GM19025 (cell line): Measurements from ENCODE around the gene ERVH48-1.
"Not testable (repeated sequence)": the region's sequence is repeated elsewhere in the genome, so short reads cannot be mapped to it uniquely, and the experiment has no call there.

Experiments used
- ATAC-seq: cut with Tn5 transposase; IDR thresholded peaks from one replicate; pipeline ENCODE4 v1.9.1; 2021; ENCODE audit warnings: mild to moderate bottlenecking, low read depth, moderate library complexity; ENCODE audit not compliant: unreplicated experiment

ERVH48-1 gene

GRCh38 chr21:42911920-42912319 lies 13.5 kb downstream of the ERVH48-1 start:
- ATAC-seq = not testable (repeated sequence)

- not testable (repeated sequence) for ATAC-seq
Measured at GRCh38 chr21:42908484-42908883, 16.9 kb downstream of the ERVH48-1 start.

GRCh38 chr21:42906233-42906632 lies 19.2 kb downstream of the ERVH48-1 start:
- no peak for ATAC-seq

GRCh38 chr21:42905195-42905594 lies 20.2 kb downstream of the ERVH48-1 start:
- no peak for ATAC-seq

- ATAC-seq = no peak
Measured at GRCh38 chr21:42903817-42904216, 21.6 kb downstream of the ERVH48-1 start.

GRCh38 chr21:42900446-42900845 lies 25.0 kb downstream of the ERVH48-1 start:
- no peak for ATAC-seq

GRCh38 chr21:42892931-42893755 lies 32.3 kb downstream of the ERVH48-1 start, which contains the start of gene NDUFV3:
Gene NDUFV3, plus strand, starts transcription at chr21:42893309. Its CDS starts 25 bp downstream, at chr21:42893334.
- peak; percentile 91 for ATAC-seq

- no peak for ATAC-seq
Measured at GRCh38 chr21:42892582-42892930, 32.9 kb downstream of the ERVH48-1 start.

GRCh38 chr21:42887326-42887725 lies 38.1 kb downstream of the ERVH48-1 start:
- no peak for ATAC-seq

GRCh38 chr21:42883921-42884320 lies 41.5 kb downstream of the ERVH48-1 start:
- no peak for ATAC-seq

GRCh38 chr21:42880352-42880751 lies 45.1 kb downstream of the ERVH48-1 start:
- no peak for ATAC-seq

- ATAC-seq = peak; percentile 80
Measured at GRCh38 chr21:42878993-42879787, 46.2 kb downstream of the ERVH48-1 start, which contains the start of gene WDR4. Gene WDR4, minus strand, starts transcription at chr21:42879539. Its CDS starts 44 bp downstream, at chr21:42879495.

GRCh38 chr21:42878678-42878992 lies 46.8 kb downstream of the ERVH48-1 start:
- ATAC-seq = peak; percentile 9

GRCh38 chr21:42875811-42876210 lies 49.6 kb downstream of the ERVH48-1 start:
- not testable (repeated sequence) for ATAC-seq

GRCh38 chr21:42873096-42873495 lies 52.3 kb downstream of the ERVH48-1 start:
- ATAC-seq = no peak

GRCh38 chr21:42868196-42868595 lies 57.2 kb downstream of the ERVH48-1 start:
- no peak for ATAC-seq
